VCaP (cell line): ENCODE measurements around the gene ARHGAP9.

Experiments
- H3K27ac ChIP-seq: fragments of 450-650 bp; 2 replicates; pipeline ENCODE4 v1.5.1; 2017
- CTCF ChIP-seq: fragments of 450-650 bp; conservative IDR thresholded peaks from 2 replicates; pipeline ENCODE4 v1.5.1; 2017; ENCODE audit warnings: mild to moderate bottlenecking, moderate library complexity

The ARHGAP9 gene

GRCh38 chr12:57435293-57435692 is 44.4 kb downstream of the ARHGAP9 start:
- no peak for TF ChIP-seq CTCF
- H3K27ac ChIP-seq, result no peak overlapping the region

- no peak for TF ChIP-seq CTCF
- H3K27ac ChIP-seq, result no peak within 1 kb of the TSS
Measured at GRCh38 chr12:57434517-57435223, 45.0 kb downstream of the ARHGAP9 start, which contains the start of gene INHBC. Gene INHBC, plus strand, starts transcription at chr12:57434784. Its CDS starts 103 bp downstream, at chr12:57434887.

GRCh38 chr12:57433370-57433769 is 46.3 kb downstream of the ARHGAP9 start:
- no peak for TF ChIP-seq CTCF

DNA sequence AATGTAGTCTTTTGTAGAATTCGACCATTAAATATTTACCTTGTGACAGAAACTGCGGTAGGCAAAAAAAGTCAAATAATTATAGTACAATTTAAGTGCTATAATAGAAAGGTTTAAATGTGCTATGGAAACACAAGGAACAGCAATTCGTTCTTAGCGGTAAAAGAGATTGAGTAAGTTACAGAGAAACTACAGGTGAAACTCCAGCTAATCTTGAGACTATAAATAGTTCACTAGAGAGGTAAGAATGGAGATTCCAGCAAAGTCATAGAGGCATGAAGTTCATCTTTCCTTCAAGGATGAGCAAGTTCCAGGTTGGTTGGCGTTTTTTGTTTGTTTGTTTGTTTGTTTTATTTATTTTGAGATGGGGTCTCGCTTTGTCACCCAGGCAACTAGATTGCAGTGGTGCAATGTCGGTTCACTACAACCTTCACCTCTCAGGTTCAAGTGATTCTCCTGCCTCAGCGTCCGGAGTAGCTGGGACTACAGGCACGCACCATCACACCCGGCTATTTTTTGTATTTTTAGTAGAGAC is 47.9 kb downstream of the ARHGAP9 start:
- TF ChIP-seq CTCF, result no peak
- H3K27ac ChIP-seq, result peak overlapping the region; percentile 97

More at GRCh38 chr12:57433370-57433769, 46.3 kb downstream of the ARHGAP9 start:
- no peak overlapping the region for H3K27ac ChIP-seq

- H3K27ac ChIP-seq, result peak within 1 kb of the TSS; percentile 97
- TF ChIP-seq CTCF, result no peak
Measured at GRCh38 chr12:57430931-57431566, 48.6 kb downstream of the ARHGAP9 start, which contains the start of gene R3HDM2. Gene R3HDM2, minus strand, starts transcription at chr12:57431043. Its CDS starts 120,615 bp downstream, at chr12:57310428.

GRCh38 chr12:57430112-57430930 is 49.3 kb downstream of the ARHGAP9 start:
- TF ChIP-seq CTCF, result 0 out of 2 replicates have a peak, but pooled peaks have one; percentile 8
- peak overlapping the region; percentile 97 for H3K27ac ChIP-seq
